GM18502 (cell line): ENCODE results near the gene PTK7.

Source experiments
- ATAC-seq: cut with Tn5 transposase; IDR thresholded peaks from one replicate; pipeline ENCODE4 v1.9.1; 2021; ENCODE audit warnings: mild to moderate bottlenecking; ENCODE audit not compliant: unreplicated experiment, poor library complexity

PTK7 gene

GRCh38 chr6:43193929-43194328 lies 117.8 kb downstream of the PTK7 start:
- ATAC-seq: no peak

GRCh38 chr6:43196337-43196736 lies 120.2 kb downstream of the PTK7 start:
- no peak for ATAC-seq

- ATAC-seq: no peak
These were observed 123.8 kb downstream of the PTK7 start for GRCh38 chr6:43199912-43200311.

- no peak for ATAC-seq
These were observed 124.4 kb downstream of the PTK7 start for GRCh38 chr6:43200541-43200940.

- no peak for ATAC-seq
These were observed 126.3 kb downstream of the PTK7 start for GRCh38 chr6:43202451-43202850.

- no peak for ATAC-seq
These were observed 127.1 kb downstream of the PTK7 start for GRCh38 chr6:43203029-43203717.

GRCh38 chr6:43203718-43204095 lies 127.6 kb downstream of the PTK7 start:
- no peak for ATAC-seq

GRCh38 chr6:43204271-43205105 lies 128.4 kb downstream of the PTK7 start:
- no peak for ATAC-seq

- no peak for ATAC-seq
These were observed 129.7 kb downstream of the PTK7 start for GRCh38 chr6:43205849-43206248.

GRCh38 chr6:43207286-43207685 lies 131.2 kb downstream of the PTK7 start:
- no peak for ATAC-seq
